Measurements from ENCODE around the gene PLCH2.

DNA sequence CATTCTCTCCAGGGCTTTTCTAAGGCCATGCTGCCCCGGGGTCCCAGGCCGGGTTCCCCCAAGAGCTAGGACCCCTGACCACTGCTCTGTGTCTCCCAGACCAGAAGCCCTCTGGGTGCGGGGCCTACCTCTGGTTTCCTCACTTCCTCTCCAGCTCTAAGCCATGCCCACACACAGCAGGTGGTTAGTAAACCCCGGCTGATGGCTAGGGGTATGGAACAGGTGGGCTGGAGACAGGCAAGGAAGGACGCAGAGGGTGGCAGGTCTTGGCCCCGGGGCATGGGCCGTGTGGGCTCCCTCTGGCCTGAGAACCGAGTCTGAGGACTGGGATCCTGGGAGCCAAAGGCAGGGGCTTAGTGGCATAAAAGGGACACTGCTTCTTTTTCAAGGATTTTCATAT, 15.9 kb upstream of the PLCH2 start:
- TF ChIP-seq, protein P1, sequence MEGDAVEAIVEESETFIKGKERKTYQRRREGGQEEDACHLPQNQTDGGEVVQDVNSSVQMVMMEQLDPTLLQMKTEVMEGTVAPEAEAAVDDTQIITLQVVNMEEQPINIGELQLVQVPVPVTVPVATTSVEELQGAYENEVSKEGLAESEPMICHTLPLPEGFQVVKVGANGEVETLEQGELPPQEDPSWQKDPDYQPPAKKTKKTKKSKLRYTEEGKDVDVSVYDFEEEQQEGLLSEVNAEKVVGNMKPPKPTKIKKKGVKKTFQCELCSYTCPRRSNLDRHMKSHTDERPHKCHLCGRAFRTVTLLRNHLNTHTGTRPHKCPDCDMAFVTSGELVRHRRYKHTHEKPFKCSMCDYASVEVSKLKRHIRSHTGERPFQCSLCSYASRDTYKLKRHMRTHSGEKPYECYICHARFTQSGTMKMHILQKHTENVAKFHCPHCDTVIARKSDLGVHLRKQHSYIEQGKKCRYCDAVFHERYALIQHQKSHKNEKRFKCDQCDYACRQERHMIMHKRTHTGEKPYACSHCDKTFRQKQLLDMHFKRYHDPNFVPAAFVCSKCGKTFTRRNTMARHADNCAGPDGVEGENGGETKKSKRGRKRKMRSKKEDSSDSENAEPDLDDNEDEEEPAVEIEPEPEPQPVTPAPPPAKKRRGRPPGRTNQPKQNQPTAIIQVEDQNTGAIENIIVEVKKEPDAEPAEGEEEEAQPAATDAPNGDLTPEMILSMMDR (IDR thresholded peaks at IDR 0.05) = no peak
- TF ChIP-seq EP300 (IDR thresholded peaks at IDR 0.05) (no peak), POLR2AphosphoS5 (IDR thresholded peaks at IDR 0.05) (no peak)
